HG03066 (cell line): ENCODE data around the gene NPIPA3.
"Not testable (repeated sequence)": the region's sequence is repeated elsewhere in the genome, so short reads cannot be mapped to it uniquely, and the experiment has no call there.

ENCODE experiments used
- ATAC-seq: cut with Tn5 transposase; IDR thresholded peaks from one replicate; pipeline ENCODE4 v1.9.1; 2021; ENCODE audit warnings: low read depth; ENCODE audit not compliant: unreplicated experiment

Gene NPIPA3

GRCh38 chr16:14741794-14742193 lies 38.6 kb downstream of the NPIPA3 start:
- not testable (repeated sequence) for ATAC-seq

DNA sequence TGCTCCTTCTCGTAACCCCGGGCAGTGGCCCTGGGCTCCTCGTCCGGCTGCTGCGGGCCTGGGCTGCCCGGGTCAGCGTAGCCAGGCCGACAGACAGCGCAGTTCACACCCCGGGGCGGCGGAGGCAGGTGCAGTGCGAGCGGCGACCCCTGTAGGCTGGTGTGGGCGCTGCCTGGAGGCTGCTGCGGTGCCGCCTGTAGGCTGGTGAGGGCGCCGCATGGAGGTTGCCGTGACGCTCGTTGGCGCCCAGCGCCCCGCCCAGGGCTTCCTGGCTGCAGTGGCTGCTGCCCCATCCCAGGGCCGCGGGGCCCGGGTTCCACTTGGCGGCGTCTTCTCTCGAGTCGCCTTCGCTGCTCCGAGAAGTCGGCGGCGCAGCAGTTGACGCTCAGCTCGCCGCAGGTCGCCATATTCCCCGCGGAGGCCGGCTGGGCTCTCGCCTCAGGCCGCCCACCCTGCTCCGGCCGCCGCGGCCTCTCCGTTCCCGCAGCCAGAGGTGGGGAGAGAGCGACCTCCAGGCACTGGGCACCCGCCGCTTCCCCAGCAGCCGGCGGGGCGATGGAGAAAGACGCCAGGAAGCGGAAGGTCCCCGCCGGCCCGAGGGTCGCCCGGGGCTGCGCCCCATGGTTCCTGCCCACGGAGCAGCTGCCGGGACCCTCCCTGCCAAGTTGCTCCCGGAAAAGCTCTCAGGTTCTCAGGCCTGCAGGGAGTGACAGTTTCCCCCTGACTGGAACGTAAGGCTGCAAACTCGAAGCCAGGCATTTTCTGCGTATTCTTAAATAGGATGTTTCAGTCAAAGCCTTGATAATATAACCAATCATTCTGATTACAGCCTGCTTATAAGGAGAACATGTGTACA lies 39.3 kb downstream of the NPIPA3 start, which contains the start of gene NPIPA2:
NPIPA2 (plus strand) TSS at position 261 of the 856 bp plus-strand sequence. CDS start 5,533 bp downstream, outside the sequence.
- peak; percentile 95 for ATAC-seq

DNA sequence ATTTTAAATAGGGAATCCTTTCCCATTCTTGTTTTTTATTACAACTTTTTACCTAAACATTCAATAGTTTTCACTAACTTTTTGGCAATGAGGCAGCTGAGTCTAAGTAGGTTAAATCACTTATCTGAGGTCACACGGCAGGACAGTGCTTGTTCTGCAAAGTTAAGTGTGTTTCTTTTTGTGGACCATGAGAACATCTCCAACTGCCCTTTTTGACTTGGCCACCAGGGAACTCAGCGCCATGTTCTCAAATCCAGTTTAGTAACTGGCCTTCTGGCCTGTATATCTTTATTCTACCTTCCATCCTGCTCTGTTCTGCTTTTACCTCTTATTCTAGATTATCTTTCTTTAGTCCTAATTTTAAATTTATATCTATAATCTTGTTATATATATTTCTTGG lies 70.4 kb downstream of the NPIPA3 start:
- not testable (repeated sequence) for ATAC-seq

DNA sequence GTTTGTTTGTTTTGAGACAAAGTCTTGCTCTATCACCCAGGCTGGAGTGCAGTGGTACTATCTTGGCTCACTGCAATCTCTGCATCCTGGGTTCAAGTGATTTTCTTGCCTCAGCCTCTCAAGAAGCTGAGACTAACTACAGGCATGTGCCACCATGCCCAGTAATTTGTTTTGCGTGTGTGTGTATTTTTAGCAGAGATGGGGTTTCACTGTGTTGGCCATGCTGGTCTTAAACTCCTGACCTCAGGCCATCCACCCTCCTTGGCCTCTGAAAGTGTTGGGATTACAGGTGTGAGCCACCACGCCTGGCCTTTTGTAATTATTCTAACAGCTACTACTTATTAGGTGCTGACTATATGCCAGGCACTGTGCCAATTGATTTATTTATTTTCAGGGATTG lies 72.4 kb downstream of the NPIPA3 start:
- not testable (repeated sequence) for ATAC-seq
